HG02981 (cell line): ENCODE measurements around the gene CTPS2.
"Not testable (repeated sequence)": the region's sequence is repeated elsewhere in the genome, so short reads cannot be mapped to it uniquely, and the experiment has no call there.

Experiments used
- ATAC-seq: cut with Tn5 transposase; IDR thresholded peaks from one replicate; pipeline ENCODE4 v1.9.1; 2021; ENCODE audit warnings: mild to moderate bottlenecking, moderate library complexity; ENCODE audit not compliant: unreplicated experiment

Gene CTPS2

GRCh38 chrX:16575388-16575787, 137.1 kb downstream of the CTPS2 start:
- not testable (repeated sequence) for ATAC-seq

GRCh38 chrX:16573781-16574180, 138.7 kb downstream of the CTPS2 start:
- ATAC-seq, result no peak

GRCh38 chrX:16567681-16568080, 144.8 kb downstream of the CTPS2 start:
- no peak for ATAC-seq

DNA sequence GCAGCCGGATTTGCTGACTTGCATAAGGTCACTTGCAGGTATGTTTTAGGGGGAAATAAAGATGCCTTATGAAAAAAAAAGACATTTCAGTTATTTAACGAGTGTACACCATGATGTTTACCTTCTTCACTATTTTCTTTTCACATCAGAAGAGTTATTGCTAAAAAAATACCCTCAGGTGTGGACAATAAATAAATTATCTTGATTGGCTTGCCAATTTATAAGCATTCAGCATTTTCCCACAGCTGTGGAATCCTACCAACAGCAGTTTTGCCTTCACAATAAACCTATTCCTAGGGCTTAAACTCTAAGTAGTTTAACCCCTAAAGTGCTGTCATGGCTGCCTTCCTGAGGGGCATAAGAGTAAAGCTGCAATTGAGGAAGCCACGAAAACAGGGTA, 145.9 kb downstream of the CTPS2 start:
- ATAC-seq, result no peak

- no peak for ATAC-seq
Observed at GRCh38 chrX:16560173-16560572, 152.3 kb downstream of the CTPS2 start.

- ATAC-seq, result no peak
Observed at GRCh38 chrX:16559206-16559619, 153.3 kb downstream of the CTPS2 start.

- ATAC-seq, result no peak
Observed at GRCh38 chrX:16558489-16558888, 154.0 kb downstream of the CTPS2 start.

DNA sequence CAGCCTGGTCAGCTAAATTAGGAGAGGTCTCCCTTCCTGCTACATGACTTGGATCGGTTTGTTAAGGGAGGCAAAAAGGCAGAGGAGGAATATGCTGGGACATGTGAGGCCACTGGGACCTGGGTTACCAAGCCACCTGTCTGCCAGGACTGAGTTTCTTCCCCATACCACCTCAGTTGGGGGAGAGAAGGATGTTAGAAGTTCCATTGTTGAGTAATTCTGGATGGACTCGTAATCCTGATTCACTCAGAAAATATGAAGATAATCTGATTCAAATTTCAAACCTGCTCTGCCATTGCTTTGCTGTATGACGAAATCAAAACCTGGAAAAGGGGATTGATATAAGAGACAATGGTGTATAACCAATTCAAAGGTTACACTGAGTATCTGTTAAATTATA, 159.9 kb downstream of the CTPS2 start:
- ATAC-seq, result no peak

DNA sequence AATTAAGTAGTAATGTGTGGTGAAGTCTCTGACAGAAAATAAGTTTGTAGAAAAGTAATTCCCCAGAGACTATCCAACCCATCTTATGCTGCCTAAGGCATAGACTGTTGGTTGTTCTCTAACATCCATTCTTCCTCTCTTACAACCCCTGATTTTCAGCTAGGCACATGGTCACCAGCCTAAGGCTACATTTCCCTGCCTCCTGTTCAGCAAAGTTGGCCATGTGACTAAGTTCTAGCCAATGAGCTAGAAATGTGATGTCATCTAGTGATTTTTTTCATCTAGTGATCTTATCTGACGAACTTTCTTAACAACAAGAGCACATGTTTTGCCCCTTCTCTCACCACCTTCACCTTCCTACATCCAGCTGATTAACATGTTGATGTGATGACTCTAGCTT, 164.8 kb downstream of the CTPS2 start:
- no peak for ATAC-seq

DNA sequence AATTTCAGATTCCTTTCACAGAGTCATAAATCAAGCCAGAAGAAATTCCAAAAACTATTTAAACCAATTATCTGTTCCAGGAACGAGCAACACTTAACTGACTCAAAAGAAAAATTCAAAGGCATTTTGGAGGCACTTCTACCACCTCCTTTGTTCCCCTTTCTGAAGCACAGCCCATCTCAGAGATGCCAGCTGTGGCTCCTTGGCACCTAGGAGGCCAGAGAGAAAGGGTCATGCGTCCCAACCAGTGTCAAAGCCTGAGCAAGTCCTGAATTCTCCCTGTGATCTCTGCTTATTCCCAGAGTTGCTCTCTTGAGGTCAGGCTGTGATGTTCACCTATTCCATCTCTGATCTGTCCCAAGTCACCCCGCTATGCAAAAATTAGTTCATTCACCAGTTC, 167.5 kb downstream of the CTPS2 start:
- ATAC-seq, result no peak
